ENCODE measurements around the gene NKG7.

GRCh38 chr19:51337861-51338562 is 34.4 kb downstream of the NKG7 start:
- TF ChIP-seq CTCF (IDR thresholded peaks at IDR 0.05; ENCODE audit: poor library complexity) (no peak), EZH2phosphoT487 (IDR thresholded peaks at IDR 0.05; ENCODE audit: low read depth, severe bottlenecking, unreplicated experiment) (no peak), EZH2 (IDR thresholded peaks at IDR 0.05; ENCODE audit: borderline replicate concordance) (no peak)
